ENCODE data around the gene GIMAP6. TPM values are rescaled to one million over a fixed set of nuclear protein-coding genes. Genes with fewer than 3 reads are reported as not detected.

Gene GIMAP6
- total and polyA plus RNA-seq, 2 of the 13 experiments (the other 11 are each of a cell fraction or from before 2014, with no cell fraction given), result not detected

GRCh38 chr7:150660939-150661613, 28.9 kb upstream of the GIMAP6 start:
- TF ChIP-seq PHF5A (CRISPR knock-in tag; IDR thresholded peaks at IDR 0.05; ENCODE audit: low read depth, unreplicated experiment) (no peak), MEIS1 (CRISPR knock-in tag; IDR thresholded peaks at IDR 0.05; ENCODE audit: borderline replicate concordance) (no peak), IKZF5 (CRISPR knock-in tag; IDR thresholded peaks at IDR 0.05) (no peak), ZNF414 (CRISPR knock-in tag; IDR thresholded peaks at IDR 0.05) (no peak), HDAC1 (CRISPR knock-in tag; IDR thresholded peaks at IDR 0.05) (no peak), TRIM24 (CRISPR knock-in tag; IDR thresholded peaks at IDR 0.05) (no peak), SMAD9 (CRISPR knock-in tag; IDR thresholded peaks at IDR 0.05) (no peak), TBX2 (CRISPR knock-in tag; IDR thresholded peaks at IDR 0.05; ENCODE audit: borderline replicate concordance) (no peak), TP53 (CRISPR knock-in tag; conservative IDR thresholded peaks at IDR 0.05) (no peak), RBM22 (optimal IDR thresholded peaks at IDR 0.05; ENCODE audit: low read length) (no peak), ESRRA (CRISPR knock-in tag; IDR thresholded peaks at IDR 0.05; ENCODE audit: low read depth) (no peak), ZMYM2 (CRISPR knock-in tag; IDR thresholded peaks at IDR 0.05) (no peak), ZNF12 (CRISPR knock-in tag; IDR thresholded peaks at IDR 0.05) (no peak), FOXC1 (CRISPR knock-in tag; IDR thresholded peaks at IDR 0.05; ENCODE audit: borderline replicate concordance) (no peak), HNF1B (CRISPR knock-in tag; IDR thresholded peaks at IDR 0.05) (no peak), ZNF674 (CRISPR knock-in tag; IDR thresholded peaks at IDR 0.05; ENCODE audit: low read depth) (no peak), ZBTB14 (CRISPR knock-in tag; IDR thresholded peaks at IDR 0.05) (no peak), CENPT (CRISPR knock-in tag; IDR thresholded peaks at IDR 0.05; ENCODE audit: low read depth) (no peak), RXRA (CRISPR knock-in tag; IDR thresholded peaks at IDR 0.05) (no peak), ZNF780A (CRISPR knock-in tag; IDR thresholded peaks at IDR 0.05) (no peak)
- WGBS (ENCODE audit: low lambda C conversion rate), result 9% methylated on average over 4 of the region's 4 CpGs
- H4K20me1 ChIP-seq (ENCODE audit: insufficient read depth, low read length), result no peaks in the 10 kb centered on the region
- in situ Hi-C loops (cut with HindIII; ENCODE audit: extremely low pct_ligation_motif_present, low pct_unique_long_range_greater_than_20kb), result no loop called here
- no peak overlapping the region for H3K4me2 ChIP-seq (ENCODE audit: low read depth, low read length)
- ChIA-PET POLR2A (no interaction called here), CTCF (ENCODE audit: low intra/inter-chr PET ratio, low total read pairs) (no interaction called here)
- no peaks in the 10 kb centered on the region for H3K36me3 ChIP-seq (replicated peaks in 1 of 2; ENCODE audit: control insufficient read depth in 1 of 2, insufficient read depth in 2 of 2, low read length in 2 of 2)
- no peak overlapping the region for H3K4me3 ChIP-seq (replicated peaks in 1 of 3; ENCODE audit: insufficient read depth in 1 of 3, low read depth in 2 of 3, low read length in 3 of 3)
- FAIRE-seq, result no peak
- no peak for ATAC-seq
- H3K27ac ChIP-seq (ENCODE audit: extremely low read length, insufficient read depth, low read length), result no peak overlapping the region
- intact Hi-C loops (cut with micrococcal nuclease; ENCODE audit: unreplicated experiment), result no loop called here
- no TSS peak for BruUV-seq (replicated peaks)
- no peak for DNase-seq (ENCODE audit: low spot score)
- no peaks in the 10 kb centered on the region for H3K79me2 ChIP-seq (ENCODE audit: insufficient read depth, low read length)
- no peak overlapping the region for H2AFZ ChIP-seq (ENCODE audit: low read length)
- H3K9me3 ChIP-seq (ENCODE audit: low read length), result no peaks in the 10 kb centered on the region
- peaks cover 0 to 5% of the 10 kb centered on the region in 2 experiments; a peak in 2 of 5 replicates for H3K27me3 ChIP-seq (ENCODE audit: control insufficient read depth in 1 of 2, insufficient read depth in 2 of 2, low read length in 2 of 2)
- no peak overlapping the region for H3K9ac ChIP-seq (ENCODE audit: insufficient read depth, low read depth, low read length)
- H3K4me1 ChIP-seq (ENCODE audit: insufficient read depth, low read length), result no peaks in the 10 kb centered on the region
